CMK (cell line): ENCODE results near the gene GLUD1.
A peak's percentile ranks its signal among the peaks of the same experiment; 100 is the strongest.
"Not testable (repeated sequence)": the region's sequence is repeated elsewhere in the genome, so short reads cannot be mapped to it uniquely, and the experiment has no call there.

ENCODE experiments used
- DNase-seq: peaks from one replicate; pipeline ENCODE4 v3.0.0-alpha.2; 2010; ENCODE audit warnings: low read depth

GLUD1 gene

DNA sequence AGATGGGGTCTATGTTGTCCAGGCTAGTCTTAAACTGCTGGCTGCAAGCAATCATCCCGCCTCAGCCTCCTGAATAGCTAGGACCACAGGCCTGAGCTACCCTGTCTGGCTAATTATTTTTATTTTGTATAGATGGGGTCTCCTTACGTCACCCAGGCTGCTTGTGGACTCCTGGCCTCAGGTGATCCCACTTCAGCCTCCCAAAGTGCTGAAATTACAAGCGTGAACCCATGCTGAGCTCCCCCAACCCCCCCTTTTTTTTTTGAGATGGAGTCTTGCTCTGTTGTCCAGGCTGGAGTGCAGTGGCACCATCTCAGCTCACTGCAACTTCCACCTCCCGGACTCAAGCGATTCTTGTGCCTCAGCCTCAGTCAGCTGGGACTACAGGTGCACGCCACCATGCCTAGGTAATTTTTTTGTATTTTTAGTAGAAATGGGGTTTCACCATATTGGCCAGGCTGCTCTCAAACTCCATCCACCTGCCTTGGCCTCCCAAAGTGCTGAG, 49.2 kb downstream of the GLUD1 start:
- no peak for DNase-seq

DNA sequence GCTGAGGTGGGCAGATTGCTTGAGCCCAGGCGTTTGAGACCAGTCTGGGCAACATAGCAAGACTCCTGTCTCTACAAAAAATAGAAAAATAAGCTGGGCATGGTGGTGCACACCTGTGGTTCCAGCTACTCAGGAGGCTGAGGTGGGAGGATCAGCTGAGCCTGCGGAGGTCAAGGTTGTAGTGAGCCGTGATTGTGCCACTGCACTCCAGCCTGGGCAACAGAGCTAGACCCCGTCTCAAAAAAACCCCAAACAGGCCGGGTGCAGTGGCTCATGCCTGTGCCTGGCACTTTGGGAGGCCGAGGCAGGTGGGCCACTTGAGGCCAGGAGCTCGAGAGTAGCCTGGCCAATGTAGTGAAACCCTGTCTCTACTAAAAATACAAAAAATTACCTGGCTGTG, 51.1 kb downstream of the GLUD1 start:
- DNase-seq, result not testable (repeated sequence)

DNA sequence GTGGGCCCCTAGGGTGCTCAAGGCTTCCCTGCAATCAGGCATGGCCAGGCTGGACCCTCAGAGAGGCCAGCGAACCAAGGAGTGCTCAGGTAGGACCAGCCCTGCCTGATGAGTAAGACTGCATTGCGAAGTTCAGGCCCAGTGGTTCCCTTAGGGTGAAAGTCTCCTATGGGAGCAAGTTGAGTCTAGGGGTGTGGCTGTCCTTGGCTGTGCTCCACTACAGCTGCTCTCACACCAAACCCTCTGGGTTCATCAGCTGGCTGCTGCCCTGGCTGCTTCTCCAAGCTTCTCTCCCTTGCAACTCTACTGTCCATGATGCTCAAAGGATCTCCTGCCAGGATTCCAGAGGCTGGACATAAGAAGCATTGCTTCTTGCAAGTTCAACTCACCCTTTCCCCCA, 55.9 kb downstream of the GLUD1 start:
- no peak for DNase-seq

DNA sequence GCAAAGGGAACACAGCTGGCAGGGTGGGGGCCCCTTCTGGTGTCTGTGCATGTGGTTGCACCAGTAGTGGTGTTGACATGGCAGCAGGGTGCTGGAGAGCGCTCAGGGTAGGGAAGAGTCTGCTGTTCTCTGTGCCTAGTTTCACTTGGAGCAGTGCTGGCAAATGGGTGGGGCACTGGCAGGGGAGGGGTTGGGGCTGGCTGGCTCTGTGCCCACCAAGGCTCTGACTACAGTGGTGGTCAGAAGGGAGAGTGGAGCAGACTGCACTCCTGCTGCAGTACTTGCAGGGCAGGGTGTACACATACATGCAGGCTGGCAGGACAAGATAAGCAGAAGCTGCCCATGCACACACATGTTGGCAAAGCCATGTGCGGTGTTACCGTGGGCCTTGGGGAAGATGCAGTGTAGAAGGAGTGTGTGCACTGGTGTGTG, 56.3 kb downstream of the GLUD1 start:
- no peak for DNase-seq

DNA sequence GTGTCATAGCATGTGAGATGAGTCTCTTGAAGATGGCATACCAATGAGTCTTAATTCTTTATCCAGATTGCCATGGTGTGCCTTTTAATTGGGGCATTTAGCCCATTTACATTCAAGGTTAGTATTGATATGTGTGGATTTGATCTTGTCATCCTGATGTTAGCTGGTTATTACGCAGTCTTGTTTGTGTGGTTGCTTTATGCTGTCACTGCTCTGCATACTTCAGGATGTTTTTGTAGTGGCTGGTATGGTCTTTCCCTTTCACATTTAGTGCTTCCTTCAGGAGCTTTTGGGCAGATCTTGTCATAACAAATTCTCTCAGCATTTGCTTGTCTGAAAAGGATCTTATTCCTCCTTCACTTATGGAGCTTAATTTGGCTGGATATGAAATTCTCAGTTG, 58.0 kb downstream of the GLUD1 start:
- DNase-seq, result no peak

DNA sequence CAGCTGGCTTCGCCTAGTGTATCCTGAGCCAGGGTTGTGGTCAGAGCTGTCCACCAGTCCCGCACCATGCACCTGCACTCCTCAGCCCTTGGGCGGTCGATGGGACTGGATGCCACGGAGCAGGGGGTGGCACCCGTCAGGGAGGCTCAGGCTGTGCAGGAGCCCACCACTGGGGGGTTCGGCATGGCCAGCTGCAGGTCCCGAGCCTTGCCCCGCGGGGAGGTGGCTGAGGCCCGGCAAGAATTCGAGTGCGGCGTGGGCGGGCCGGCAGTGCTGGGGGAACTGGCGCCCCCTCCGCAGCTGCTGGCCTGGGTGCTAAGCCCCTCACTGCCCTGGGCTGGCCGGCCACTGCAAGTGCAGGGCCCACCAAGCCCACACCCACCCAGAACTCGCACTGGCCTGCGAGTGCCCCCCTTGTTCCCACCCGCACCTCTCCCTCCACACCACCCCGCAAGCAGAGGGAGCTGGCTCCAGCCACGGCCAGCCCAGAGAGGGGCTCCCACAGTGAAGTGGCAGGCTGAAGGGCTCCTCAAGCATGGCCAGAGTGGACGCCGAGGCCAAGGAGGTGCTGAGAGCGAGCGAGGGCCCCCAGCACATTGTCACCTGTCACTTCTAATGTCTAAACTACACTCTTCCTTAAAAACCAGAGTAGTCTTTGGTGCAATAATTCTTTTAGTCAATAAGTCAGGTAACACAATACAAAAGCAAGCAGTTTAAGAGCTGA, 63.6 kb downstream of the GLUD1 start:
- DNase-seq, result no peak

DNA sequence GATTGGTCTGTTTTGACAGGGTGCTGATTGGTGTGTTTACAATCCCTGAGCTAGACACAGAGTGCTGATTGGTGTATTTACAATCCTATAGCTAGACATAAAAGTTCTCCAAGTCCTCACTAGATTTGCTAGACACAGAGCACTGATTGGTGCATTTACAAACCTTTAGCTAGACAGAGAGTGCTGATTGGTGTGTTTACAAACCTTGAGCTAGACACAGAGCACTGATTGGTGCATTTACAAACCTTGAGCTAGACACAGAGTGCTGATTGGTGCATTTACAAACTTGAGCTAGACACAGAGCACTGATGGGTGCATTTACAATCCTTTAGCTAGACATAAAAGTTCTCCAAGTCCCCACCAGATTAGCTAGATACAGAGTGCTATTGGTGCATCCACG, 64.2 kb downstream of the GLUD1 start:
- not testable (repeated sequence) for DNase-seq

DNA sequence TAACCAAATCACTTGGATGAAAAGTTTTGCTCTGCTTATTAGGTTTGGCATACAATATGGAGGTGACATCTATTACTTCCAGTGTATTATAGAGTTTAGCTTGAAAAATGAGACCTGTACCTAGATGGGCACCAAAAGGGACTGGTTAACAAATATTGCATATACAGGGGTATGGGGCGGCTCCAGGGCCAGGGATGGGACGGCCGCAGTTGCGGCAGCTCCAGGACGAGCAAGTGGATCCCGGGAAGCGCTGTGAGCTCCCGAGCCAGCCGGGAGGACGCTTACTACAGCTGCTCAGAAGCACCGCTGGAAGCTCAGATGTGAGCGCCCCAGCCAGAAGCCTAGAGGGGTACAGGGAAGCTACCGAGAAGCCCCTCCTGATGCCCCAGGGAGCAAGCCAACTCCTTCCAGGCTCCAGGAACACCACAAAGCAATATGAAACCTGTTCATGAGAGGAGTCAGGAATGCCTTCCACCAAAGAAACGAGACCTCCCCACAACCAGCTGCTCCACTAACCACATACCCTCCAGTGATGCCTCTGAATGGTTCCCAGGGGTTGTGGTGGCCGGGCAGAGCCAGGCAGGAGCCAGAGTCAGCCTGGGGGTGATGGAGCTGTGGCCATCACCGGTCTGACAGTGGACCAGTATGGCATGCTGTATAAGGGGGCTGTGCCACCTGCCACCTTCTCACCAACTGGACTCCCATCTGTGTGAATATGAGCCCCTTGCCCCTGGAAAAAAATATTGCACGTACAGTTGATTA, 67.7 kb downstream of the GLUD1 start:
- not testable (repeated sequence) for DNase-seq

DNA sequence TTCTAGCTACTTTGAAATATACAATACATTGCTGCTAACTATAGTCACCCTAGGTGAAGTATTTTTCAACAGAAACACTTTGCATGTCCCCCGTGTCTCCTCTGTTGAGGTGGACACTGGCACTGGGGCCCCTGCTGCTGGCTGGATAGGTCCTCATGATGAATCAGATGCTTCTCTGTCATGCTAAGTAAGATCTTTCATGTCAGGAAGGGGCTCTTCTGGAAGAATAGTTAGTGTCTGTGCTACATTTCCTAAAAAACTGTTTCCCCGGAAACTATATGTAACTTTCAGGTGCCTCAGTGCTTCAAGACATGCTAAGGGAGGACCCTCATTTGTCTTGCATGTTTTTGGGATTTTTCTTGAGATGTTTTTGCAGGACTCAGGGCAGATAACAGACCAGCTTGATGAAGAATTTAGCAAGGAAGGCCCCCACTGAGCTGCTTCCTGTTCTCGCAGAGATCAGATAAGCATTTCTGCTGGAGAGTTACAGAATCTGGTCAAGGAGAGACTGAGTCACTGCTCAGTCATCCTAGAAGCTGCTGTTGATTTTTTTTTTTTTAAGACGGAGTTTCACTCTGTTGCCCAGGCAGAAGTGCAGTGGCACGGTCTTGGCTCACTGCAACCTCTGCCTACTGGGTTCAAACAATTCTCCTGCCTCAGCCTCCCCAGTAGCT, 69.2 kb downstream of the GLUD1 start:
- peak; percentile 5 for DNase-seq

DNA sequence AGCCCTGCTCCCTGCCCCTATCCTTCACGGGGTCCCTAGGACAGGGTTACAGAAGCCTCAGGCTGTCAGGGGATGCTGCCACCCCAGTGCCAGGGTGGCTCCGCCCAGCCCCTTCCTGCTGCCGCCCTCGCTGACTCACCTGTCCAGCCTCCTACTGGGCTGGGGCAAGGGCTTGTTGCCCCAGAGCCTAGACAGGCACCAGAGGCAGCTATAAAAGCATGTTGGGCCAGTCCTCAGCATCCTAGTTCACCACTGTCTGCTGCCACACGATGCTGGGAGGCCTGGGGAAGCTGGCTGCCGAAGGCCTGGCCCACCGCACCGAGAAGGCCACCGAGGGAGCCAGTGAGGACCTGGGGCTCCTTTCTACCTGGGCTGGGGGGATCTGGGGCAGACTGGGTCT, 74.6 kb downstream of the GLUD1 start, which contains the start of gene FAM25A:
FAM25A (plus strand) TSS at position 239 of the 400 bp plus-strand sequence; CDS start at position 270, 31 bp downstream.
- not testable (repeated sequence) for DNase-seq

DNA sequence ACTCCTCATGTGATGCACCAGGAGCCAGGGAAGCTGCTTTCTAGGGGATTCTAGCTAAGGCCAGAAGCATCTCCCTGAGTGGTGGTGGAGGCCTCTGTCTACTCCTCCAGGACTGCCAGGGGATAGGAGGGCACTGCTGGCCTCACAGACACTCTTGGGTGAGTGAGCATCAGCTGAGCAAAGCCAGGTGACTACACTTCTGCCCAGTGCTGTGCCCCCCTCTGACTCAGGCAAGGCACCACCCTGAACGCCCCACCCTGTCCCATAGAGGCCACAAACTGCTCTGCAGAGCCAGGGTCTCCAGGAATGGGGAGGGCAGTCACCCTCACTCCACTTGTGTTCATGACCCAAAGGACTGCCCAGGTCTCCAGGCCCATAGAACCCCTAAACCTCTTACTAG, 75.1 kb downstream of the GLUD1 start:
- not testable (repeated sequence) for DNase-seq

DNA sequence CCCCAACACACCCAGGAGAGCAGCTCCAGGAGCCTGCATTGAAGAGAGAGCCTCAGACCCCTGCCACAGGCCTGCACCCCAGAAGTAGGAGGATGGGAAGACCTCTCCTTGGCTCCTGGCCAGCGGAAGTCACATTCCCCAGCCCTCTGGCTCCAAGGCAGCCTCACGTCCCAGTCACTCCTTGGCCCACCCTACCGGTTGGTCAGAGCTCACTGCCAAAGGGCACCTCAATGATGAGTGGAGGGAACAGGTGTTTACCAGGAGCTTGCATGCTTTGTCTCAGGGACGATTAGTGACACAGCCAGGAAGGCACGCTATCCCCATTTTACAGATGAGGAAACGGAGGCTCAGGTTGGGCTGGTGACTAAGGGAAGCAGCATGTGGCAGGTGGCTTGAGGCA, 75.6 kb downstream of the GLUD1 start:
- DNase-seq, result not testable (repeated sequence)

DNA sequence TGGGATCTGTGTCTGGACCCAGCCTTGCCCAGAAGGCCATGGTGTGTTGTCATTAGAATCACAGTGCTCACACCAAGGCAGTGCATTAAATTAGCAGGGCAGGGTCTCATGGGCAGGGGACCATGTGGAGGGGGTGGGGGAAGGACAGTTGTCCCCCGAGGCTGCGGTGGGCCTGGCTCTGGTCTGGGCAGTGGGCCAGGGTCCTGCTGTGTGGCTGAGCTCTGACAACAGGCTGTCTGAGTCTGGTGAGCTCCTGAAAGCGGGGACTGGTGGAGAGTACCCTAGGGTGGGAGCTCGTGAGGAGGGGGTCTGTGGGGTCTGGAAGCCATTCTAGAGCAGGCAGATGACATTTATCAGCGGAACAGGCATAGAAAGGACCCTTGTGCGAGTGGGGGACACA, 76.5 kb downstream of the GLUD1 start:
- DNase-seq, result not testable (repeated sequence)

DNA sequence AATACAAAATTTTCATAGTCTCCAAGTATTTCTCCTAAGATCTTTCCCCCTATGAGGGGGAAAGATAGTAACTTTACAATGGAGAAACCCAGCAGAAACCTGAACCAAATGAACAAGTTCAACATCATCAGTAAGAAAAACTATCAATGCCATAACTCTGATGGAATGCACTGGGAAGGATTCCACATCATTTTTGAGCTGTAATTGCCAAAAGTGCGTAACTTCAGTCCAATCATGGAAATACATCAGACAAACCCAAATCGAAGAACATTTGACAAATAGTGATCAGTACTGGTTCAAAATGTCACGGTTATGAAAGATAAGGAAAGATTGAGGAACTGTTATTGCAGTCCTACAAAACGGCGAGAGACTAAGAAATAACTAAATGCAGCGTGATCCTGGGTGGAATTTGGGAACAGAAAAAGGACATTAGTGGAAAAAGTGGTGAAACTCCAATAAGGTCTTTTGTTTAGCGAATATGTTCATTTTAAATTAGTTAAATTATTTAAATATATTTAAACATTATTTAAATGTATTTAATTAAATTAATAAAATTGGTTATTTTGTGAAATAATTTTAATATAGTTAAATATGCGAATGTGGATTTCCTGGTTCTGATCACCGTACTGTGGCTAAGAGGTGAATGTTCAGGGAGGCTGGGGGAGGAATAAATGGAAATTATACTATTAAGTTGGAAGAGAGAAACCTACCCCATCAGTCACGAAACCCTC, 79.5 kb downstream of the GLUD1 start:
- not testable (repeated sequence) for DNase-seq

DNA sequence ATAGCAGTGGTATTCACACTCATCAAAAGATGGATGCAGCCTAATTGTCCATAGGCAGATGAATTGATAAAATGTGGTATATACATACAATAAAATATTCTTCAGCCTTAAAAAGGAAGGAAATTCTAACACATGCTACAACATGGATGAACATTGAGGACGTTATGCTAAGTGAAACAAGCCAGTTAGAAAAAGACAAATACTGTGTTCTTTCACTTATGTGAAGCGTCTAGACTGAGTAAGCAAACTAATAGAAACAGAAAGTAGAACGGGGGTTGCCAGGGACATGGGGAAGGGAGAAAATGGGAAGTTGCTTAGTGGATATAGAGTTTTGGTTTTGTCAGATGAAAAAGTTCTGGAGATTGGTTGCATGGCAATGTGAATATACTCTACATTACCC, 81.1 kb downstream of the GLUD1 start:
- DNase-seq, result not testable (repeated sequence)

DNA sequence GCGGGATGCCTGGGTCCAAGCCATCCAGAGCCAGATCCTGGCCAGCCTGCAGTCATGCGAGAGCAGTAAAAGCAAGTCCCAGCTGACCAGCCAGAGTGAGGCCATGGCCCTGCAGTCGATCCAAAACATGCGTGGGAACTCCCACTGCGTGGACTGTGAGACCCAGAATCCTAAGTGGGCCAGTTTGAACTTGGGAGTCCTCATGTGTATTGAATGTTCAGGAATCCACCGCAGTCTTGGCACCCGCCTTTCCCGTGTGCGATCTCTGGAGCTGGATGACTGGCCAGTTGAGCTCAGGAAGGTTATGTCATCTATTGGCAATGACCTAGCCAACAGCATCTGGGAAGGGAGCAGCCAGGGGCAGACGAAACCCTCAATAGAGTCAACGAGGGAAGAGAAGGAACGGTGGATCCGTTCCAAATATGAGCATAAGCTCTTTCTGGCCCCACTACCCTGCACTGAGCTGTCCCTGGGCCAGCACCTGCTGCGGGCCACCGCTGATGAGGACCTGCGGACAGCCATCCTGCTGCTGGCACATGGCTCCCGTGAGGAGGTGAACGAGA, 85.4 kb downstream of the GLUD1 start:
- not testable (repeated sequence) for DNase-seq

DNA sequence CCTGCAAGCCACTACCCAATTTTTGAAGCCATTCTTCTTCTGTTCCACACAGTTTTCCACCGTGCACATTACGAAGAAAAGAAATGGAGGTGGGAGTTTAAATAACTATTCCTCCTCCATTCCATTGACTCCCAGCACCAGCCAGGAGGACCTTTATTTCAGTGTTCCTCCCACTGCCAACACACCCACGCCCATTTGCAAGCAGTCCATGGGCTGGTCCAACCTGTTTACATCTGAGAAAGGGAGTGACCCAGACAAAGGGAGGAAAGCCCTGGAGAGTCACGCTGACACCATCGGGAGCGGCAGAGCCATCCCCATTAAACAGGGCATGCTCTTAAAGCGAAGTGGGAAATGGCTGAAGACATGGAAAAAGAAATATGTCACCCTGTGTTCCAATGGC, 86.3 kb downstream of the GLUD1 start:
- DNase-seq, result not testable (repeated sequence)

DNA sequence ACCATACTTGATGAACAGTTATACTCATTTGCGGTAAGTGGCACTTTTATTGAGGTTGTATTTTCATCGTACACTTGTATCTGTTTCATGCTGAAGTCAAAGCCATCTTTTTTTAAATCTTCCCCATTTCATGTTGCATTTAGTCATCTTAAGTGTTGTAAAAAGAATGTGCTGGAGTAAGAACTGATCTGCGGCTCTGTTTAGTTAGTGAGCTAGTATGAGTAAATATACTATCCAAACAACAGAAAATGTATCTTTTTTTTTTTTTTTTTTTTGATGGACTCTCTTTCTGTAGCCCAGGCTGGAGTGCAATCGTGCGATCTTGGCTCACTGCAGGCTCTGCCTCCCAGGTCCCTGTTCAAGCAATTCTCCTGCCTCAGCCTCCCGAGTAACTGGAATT, 87.0 kb downstream of the GLUD1 start:
- not testable (repeated sequence) for DNase-seq

DNA sequence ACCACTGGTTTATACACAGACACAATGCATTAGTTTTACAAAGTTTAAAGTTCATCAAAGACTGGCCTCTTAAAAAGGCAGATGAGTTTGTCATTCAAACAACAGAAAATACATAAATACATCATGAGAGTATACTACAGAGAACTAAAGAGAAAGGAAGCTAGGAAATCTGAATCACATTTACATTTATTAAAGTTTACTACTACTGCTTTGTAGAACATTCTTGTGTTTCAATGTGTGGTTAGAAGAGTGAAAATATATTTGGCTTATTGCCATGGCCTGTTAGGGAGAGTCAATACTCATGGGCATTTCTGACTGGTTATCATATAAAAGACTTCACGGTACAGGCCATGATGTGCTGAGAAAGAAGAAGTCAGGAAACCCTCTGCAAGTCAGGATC, 87.5 kb downstream of the GLUD1 start:
- not testable (repeated sequence) for DNase-seq

DNA sequence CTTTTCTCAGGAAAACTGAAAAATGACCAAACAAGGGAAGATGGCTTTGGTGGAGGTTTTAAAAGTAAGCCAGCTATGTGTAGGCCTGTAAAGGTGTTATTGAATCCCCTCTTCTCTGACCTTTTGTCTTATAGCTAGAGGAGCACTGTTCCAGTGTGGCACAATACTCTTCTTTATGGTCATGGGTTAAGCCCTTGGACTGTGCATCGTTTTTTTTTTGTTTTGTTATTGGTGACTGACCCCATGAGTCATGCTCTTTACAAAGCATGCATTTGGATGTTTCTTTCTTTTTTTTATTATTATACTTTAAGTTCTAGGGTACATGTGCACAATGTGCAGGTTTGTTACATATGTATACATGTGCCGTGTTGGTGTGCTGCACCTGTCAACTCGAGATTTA, 94.2 kb downstream of the GLUD1 start:
- no peak for DNase-seq
